Measurements from ENCODE around the gene REG4.

REG4 gene

DNA sequence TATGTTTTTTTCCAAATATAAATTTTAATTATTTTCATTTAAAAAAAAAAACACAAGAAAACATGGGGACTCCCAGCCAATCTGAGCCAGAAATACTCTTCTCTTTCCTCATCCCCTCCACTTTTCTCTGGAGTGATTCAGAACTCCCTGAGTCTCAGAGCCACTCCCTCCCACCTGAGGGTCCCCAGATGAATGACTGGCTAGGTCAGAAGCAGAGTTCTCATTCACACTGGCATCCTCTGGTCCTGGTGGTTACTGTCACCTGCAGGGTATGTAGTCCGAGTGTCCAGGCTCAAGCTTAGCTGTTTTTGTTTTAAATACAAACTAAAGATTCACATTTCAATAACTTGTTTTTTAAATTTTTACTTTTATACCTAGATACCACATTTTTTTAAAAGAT, 48.9 kb downstream of the REG4 start:
- POLR2A ChIA-PET = no interaction called here
- TF ChIP-seq, protein P1, sequence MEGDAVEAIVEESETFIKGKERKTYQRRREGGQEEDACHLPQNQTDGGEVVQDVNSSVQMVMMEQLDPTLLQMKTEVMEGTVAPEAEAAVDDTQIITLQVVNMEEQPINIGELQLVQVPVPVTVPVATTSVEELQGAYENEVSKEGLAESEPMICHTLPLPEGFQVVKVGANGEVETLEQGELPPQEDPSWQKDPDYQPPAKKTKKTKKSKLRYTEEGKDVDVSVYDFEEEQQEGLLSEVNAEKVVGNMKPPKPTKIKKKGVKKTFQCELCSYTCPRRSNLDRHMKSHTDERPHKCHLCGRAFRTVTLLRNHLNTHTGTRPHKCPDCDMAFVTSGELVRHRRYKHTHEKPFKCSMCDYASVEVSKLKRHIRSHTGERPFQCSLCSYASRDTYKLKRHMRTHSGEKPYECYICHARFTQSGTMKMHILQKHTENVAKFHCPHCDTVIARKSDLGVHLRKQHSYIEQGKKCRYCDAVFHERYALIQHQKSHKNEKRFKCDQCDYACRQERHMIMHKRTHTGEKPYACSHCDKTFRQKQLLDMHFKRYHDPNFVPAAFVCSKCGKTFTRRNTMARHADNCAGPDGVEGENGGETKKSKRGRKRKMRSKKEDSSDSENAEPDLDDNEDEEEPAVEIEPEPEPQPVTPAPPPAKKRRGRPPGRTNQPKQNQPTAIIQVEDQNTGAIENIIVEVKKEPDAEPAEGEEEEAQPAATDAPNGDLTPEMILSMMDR (IDR thresholded peaks at IDR 0.05; ENCODE audit: control extremely low read depth, extremely low read depth, low read depth, missing control alignments) = no peak
- DNase-seq (ENCODE audit: extremely low spot score) = no peak
- CTCF ChIA-PET = interaction anchor here (1.3 kb wide), 1 partner anchor 18 kb away, joined by 4 read pairs; no protein-coding TSS in a partner anchor

- ChIA-PET POLR2A (no interaction called here), CTCF (interaction anchor here (2.8 to 4.5 kb wide), 2 partner anchors 11 to 14 kb away, joined by 7 to 23 read pairs; no protein-coding TSS in a partner anchor)
- TF ChIP-seq, protein P1 (IDR thresholded peaks at IDR 0.05; ENCODE audit: control extremely low read depth, extremely low read depth, low read depth, missing control alignments) = no peak
- no peak for DNase-seq (ENCODE audit: extremely low spot score)
These were observed 52.7 kb downstream of the REG4 start for GRCh38 chr1:119758584-119758983.

- TF ChIP-seq, protein P1 (IDR thresholded peaks at IDR 0.05; ENCODE audit: control extremely low read depth, extremely low read depth, low read depth, missing control alignments) = no peak
- POLR2A ChIA-PET = no interaction called here
- CTCF ChIA-PET = interaction anchor here (0.8 to 3.9 kb wide), 3 partner anchors 8 to 12 kb away, joined by 3 to 32 read pairs (median 4); no protein-coding TSS in a partner anchor
- no peak for DNase-seq (ENCODE audit: extremely low spot score)
These were observed 58.7 kb downstream of the REG4 start for GRCh38 chr1:119752592-119752991.

- TF ChIP-seq, protein P1 (IDR thresholded peaks at IDR 0.05; ENCODE audit: control extremely low read depth, extremely low read depth, low read depth, missing control alignments) = no peak
- CTCF ChIA-PET = interaction anchor here (1.3 to 2.4 kb wide), 3 partner anchors 8 to 19 kb away, joined by 3 to 7 read pairs (median 5); no protein-coding TSS in a partner anchor
- POLR2A ChIA-PET = no interaction called here
- no peak for DNase-seq (ENCODE audit: extremely low spot score)
These were observed 63.2 kb downstream of the REG4 start for GRCh38 chr1:119748040-119748439.

DNA sequence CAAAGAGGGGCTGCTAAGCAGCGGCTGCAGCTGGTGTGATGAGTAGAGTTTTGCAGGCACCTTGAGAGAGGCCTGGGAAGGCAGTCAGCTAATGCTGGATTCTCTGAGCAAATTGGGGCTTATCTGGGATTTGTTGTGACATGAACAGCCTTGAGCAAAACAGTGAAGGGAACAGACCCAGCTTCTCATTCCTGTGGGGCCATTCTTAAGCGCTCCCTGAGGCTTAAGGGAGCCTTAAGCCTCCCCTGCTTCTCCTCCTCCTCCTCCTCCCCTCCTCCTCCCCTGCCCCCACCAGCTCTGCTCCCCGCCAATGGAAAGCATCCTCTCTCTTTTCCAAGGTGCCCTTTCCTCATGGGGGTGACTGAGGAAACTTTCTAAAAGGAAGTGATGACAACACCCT, 63.8 kb downstream of the REG4 start:
- TF ChIP-seq, protein P1 (IDR thresholded peaks at IDR 0.05; ENCODE audit: control extremely low read depth, extremely low read depth, low read depth, missing control alignments) = no peak
- DNase-seq (ENCODE audit: extremely low spot score) = no peak
- ChIA-PET CTCF (interaction anchor here (1.3 to 2.4 kb wide), 3 partner anchors 10 to 62 kb away, joined by 3 to 7 read pairs (median 4); no protein-coding TSS in a partner anchor), POLR2A (no interaction called here)

DNA sequence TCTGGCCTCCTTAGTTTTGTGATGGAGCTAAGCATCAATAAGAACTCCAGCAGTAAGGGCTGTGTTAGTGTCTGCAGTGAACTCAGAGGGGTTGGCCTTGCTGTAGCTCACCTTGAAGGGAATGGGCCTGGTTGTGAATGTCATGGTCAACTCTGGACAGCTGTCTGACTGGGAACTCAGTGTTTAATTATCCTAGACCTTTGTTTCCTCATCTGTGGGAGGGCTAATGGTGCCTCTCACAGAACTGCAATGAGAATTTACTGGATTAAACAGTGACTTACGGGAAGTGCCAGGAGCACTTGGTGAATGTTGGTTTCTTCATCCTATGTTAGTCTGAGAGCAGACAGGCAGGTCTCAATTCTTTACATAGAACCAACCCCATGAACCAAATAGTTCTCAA, 66.2 kb downstream of the REG4 start:
- DNase-seq (ENCODE audit: extremely low spot score) = no peak
- TF ChIP-seq, protein P1 (IDR thresholded peaks at IDR 0.05; ENCODE audit: control extremely low read depth, extremely low read depth, low read depth, missing control alignments) = no peak
- POLR2A ChIA-PET = no interaction called here
- CTCF ChIA-PET = interaction anchor here (0.7 to 3.9 kb wide), 15 partner anchors 8 to 282 kb away, joined by 3 to 35 read pairs (median 5); partner anchors contain the start of gene HMGCS2
